NCI-H446 treated with DMSO at 0.1 percent for 48 hours (cell line): Measurements from ENCODE around the gene MSH3.
"Not testable (repeated sequence)": the region's sequence is repeated elsewhere in the genome, so short reads cannot be mapped to it uniquely, and the experiment has no call there.

Experiments used
- DNase-seq: peaks from one replicate; lab custom pipeline; 2025; lab: John Stamatoyannopoulos, UW

The MSH3 gene

DNA sequence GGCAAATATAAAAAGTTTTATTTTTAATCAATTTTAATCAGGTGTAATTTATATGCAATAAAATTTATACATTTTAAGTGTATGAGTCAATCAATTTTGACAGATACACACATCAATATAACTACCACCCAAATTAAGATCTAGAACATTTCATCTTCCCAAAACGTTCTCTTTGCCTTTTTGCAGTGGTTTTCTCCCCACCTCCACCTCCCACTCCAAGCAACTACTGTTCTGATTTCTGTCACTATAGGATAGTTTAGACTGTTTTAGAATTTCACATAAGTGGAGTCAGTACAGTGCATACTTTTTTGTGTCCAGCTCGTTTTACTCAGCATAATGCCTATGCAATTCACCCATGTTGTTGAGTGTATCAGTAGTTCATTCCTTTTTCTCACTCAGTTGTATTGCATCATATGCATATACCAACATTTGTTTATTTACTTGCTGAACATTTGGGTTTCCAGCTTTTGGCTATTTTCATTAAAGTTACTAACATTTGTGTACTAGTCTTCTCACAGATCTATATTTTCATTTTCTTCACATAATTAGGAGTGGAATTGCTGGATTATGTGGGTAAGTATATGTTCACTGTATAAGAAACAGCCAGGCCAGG is 52.5 kb downstream of the MSH3 start:
- no peak for DNase-seq

DNA sequence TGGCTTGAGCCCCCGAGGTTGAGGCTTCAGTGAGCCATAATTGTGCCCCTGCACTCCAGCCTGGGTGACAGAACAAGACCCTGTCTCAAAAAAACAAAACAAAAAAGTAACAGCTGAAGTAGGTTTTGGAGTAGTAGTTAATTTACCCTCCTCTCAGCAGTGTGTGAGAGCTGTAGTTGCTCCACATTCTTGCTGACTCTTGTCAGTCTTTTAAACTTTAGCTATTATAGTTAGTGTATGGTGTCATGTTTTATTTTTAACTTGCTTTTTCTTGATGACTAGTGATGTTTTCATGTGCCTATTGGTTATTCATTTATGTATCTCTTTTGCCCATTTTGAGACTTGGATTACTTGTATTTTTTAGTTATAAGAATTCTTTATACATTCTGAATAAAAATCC is 53.2 kb downstream of the MSH3 start:
- DNase-seq, result no peak

DNA sequence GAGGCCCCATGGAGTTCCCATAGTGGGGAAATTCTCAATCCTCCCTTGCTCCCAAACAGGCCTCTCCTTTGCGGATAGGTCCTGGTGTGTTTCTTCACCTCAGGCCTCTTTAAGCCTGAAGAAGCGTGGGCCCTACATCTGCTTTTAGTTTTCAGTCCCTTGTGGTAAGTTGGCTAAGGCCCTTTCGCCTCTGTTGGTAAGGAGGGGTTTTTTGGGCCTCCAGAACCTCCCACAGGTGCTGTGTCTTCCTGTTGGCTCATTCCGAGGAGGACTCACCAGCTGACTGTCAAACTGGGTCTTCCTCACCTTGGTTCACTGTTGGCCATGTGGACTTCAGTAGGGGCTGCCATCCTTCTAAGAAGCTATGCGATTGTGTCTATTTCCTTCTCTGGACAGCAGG is 56.8 kb downstream of the MSH3 start:
- no peak for DNase-seq

DNA sequence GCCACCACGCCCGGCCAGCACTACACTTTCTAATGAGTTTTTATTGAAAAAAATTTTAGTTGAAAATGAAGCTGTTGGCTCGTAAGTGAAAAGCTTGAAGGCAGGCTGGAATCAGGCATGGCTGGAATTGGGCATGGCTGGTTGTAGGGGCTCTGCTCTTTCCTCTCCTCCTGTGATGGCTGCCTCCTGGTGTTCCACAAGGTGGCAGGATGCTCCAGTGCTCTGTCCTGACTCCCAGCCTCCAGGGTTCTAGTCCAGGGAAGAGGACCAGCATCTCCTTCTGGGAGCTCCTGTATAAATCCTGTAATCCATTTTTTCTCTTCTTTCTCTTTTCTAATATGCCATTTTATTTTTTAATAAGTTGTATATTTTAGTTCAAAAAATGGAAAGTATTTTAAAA is 57.5 kb downstream of the MSH3 start:
- DNase-seq, result no peak

DNA sequence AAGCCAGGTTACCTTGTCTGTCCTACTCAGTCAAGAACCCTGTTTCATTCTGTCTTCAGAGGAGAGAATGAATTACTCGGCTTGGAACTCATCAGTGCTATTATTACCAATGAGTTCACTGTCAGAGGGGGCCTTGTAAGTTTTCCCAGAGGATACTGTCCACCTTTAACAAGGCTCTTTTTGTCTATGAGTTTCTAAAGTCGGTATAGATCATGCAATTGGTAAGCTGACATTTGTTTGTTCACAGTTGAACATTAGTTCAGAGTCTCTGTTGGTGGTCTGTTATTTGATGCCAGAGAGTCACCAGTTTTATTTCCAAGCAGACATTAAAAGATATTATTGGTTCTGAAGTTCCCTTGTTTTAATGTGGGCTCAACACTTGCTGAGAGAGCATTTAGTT is 58.5 kb downstream of the MSH3 start:
- no peak for DNase-seq

DNA sequence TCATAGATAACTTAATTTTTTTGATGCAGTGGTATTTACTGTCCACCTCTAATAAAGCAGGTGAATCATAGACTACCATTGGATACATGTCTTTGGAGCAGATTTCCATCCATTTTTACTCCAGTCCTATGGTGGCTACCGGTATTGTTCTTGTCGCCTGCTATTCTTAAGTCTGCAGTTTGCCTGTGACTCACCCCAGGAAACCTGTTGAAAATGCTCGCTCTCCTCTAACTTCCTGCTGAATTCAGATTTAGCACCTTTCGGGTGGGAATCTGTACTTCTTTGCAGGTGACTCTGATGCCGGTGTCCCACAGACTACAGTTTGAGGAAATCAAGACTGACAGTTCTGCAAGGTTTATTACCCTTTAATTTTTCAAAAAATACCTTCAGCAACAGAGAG is 59.2 kb downstream of the MSH3 start:
- no peak for DNase-seq

DNA sequence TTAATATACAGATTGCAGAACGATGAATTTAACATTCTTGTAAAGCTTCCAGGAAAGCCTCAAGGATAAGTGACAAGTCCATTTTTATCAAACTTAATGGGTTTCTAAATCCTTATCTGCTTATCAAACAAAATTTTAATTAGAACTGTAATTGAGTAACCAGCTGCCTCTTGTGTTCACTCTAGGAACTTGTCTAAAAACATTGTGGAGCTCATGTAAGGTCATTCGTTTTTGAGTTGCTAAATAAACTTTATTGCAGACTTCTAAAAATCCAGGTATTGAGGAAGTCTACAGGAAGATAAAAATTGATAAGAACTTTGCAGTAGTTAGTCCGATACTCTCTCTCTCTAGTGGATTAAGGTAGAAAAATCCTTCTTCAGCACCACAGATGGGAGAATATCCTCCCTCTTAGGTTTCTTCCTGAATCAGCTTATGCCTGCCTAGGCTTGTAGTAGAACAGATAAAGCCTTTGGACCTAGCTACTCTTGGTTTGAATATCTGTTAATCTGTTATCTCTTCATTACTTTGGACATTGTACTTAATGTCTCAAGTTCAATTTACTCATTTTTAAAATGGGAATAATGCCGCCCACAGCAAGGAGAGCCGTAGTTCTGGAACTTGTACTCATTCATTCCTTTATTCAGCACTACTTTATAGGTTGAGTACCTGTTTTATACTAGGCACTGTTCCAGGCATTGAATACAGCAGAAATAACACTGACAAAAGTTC is 60.3 kb downstream of the MSH3 start:
- no peak for DNase-seq

DNA sequence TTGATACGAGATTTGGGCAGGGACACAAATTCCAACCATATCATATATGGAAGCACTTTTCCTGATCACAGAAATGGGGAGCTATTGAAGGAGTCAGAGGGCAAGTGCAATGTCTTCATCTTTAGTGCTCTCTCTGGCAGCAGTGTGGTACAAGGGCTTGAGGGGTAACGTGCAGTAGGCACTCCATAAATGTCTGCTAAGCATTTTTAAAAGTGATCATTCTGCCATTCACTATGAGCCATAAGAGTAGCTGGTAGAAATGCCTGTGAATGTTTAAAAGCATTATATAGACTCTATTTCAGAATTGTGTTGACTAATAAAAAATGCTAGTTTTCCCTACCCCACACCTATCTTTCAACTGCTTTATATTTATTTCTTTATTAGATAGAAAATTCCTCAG is 61.4 kb downstream of the MSH3 start:
- DNase-seq, result no peak

DNA sequence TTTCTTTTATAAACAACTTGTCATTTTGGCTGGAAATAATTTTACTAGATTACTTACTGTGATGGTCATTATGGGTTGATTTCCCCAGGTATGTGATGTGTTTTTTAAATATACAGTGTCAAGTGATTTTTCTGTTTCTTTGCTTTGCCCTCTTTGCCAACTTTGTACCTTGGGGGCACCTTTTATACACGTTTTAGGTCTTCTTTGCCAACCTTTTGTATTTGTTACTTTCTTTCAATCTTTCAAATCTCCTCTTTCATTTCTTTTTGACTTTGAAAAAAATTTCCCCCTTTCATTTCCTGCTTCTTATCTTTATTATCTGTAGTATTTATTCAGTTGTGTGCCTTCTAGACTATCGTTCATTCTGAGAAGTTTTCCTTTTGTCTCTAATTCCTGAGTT is 65.7 kb downstream of the MSH3 start:
- no peak for DNase-seq

DNA sequence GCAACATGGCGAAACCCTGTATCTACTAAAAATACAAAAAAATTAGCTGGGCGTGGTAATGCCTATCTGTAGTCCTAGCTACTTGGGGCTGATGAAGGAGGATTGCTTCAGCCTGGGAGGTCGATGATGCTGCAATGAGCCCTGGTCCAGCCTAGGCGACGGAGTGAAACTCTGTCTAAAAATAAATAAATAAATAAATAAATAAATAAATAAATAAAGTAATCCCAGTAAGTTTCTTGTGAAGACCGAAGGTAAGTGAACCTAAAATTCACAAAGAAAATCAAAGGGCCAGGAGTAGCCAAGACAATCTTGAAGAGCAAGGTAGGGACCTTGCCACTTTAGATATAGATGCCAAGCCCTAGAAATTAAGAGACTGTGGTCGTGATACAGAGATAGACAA is 68.5 kb downstream of the MSH3 start:
- DNase-seq, result no peak

DNA sequence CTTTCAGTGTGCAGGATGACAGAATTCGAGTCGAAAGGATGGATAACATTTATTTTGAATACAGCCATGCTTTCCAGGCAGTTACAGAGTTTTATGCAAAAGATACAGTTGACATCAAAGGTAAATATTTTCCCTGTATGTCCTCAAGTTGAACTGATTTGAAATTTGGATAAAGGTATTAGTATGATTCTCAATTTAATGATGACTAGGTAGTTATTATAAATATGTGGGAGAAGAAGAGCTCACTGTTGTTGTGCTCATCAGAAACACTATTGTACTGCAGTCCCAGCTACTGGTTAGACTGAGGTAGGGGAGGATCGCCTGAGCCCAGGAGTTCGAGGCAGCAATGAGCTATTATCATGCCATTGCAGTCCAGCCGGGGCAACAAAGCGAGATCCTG is 71.0 kb downstream of the MSH3 start:
- no peak for DNase-seq

DNA sequence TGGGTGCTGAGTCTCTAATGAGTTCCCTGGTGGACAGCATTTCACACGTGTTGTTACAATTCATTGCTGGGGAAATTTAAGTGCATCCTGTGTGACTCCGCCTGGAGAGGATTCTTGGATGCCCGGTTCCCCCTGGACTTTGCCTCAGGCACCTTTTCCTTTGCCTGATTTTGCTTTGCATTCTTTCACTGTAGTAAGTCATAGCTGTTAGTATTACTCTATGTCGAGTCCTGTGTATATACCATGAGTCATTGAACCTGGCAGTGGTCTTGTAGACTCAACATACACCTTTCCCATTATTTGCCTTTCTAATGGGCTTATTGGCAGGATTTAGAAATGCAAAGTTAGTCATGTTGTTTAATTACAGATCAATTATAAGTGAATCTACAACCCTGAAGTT is 82.3 kb downstream of the MSH3 start:
- no peak for DNase-seq

DNA sequence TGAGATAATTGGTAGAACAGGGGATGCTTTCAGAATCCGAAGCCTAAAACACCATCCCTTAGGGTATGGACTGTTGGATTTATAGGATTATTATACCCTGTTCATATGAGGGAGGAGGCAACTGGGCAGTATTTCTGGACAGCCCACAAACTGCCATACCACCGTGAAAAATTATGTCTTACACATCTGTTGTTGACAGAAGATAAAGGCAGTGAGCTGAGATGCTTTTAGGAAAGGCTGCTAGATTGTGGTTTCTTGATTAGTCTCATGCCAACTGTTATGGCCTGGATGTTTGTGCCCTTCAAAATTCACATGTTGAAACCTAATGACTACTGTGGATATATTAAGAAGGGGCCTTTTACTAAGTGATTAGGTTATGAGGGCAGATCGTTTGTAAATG is 84.0 kb downstream of the MSH3 start:
- DNase-seq, result no peak

DNA sequence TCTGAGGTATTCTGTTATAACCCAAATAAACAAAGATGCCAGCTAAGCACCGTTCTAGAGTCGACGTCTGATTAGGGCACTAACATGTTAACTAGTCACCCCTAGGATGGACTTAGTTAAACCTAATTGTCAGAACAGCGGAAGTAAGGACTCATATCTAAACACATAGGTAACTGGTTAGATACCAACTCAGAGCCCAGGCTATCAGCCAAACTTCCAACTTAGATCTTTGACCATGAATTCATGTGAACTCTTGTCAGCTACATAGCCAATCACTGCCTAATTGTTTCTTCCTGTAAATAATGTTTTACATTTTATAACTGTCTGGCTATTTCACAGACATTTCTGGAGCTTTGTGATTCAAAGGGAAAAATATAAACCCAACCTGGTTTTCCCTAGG is 84.6 kb downstream of the MSH3 start:
- no peak for DNase-seq

DNA sequence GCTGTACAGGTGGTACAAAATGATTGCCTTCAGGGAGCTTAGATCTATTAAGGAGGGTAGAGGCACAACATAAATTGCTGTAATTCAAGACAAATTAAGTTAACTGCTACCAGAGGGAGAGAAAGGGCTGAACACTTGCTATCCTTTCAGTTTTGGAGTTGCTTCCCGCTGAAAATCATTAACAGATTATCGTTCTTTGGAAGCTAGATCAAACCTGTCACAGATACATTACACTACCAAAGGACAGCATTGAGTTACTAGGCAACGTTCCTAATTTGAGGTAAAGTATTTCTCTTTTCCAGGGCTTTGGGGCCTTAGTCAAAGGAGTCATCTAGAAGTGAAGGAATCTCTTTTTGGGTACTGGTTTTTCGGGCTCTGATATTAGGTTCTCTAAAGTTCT is 85.0 kb downstream of the MSH3 start:
- no peak for DNase-seq

DNA sequence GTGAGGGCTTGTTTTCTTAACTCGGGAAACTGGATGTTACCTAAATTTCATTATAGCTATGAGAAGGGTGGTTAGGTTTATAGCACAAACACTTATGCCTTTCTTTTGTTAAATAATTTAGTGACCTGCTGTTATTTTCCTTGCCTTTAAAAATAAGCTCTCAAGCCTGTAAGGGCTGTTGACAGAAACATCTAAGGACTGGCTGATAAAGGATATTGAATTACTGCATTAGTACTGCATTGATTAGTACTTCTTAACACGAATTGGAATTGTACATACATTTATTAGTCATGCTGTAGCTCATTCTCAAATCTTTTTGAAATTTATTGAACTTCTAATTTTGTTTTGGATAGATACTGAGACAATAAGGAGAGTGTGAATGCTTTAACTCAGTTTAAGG is 85.4 kb downstream of the MSH3 start:
- no peak for DNase-seq

DNA sequence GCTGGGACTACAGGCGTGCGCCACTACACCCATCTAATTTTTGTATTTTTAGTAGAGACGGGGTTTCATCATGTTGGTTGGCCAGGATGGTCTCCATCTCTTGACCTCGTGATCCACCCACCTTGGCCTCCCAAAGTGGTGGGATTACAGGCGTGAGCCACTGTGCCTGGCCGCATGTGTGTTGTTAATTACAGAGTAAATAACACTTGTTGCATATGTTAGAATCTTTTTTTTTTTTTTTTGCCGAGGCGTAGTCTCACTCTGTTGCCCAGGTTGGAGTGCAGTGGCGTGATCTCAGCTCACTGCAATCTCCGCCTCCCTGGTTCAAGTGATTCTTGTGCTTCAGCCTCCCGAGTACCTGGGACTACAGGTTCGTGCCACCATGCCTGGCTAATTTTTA is 86.0 kb downstream of the MSH3 start:
- not testable (repeated sequence) for DNase-seq

DNA sequence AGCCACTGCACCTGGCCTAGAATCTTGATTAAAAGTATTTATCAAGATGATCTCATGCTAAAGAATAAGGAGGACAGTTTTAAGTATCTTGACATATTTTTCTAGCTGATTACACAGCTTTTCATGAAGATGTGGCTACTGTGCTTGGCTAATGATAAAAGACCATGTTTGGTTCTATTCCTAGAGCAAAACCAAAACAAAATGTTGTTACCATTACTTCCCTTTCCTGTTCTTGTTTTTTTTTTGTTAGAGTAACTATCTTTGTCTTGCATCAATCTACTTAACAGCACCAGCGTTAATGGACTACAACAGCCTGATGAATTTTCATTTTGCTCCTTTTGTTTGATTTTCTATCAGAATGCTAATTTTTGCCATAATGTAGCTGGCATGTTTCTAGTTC is 86.5 kb downstream of the MSH3 start:
- no peak for DNase-seq

DNA sequence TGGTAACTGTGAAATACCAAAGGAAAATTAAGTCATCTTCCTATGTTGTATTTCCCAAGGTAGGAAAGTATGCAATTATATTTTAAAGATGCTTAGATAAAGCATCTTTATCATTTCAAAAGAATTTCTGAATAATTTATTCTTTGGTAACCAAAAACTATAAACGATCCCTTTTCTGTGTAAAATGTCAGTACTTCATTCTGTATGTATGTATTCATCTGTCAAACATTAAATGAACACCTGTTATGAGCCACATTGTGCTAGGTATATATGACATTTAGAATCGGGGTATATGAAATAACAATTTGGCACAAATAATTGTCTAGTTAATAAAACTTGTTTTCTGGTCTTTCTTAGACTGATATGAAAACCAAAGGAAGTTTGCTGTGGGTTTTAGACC is 89.7 kb downstream of the MSH3 start:
- DNase-seq, result no peak

DNA sequence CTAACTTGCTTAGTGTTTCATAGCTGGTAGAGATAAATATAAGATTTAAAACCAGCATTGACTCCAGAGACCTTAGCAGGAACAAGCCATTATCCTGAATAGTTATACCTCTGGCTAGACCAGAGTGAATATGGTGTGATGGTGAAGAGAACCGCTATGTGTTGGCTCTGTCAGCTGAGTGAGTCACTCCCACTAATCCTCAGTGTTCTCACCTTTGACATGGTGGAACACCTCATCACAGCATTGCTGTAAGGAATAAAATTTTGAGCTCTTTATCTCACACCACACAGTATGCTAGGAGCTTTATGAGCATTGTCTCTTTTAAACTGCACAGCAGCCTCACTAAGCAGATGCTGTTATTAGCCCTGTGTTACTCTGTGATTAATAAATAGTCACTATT is 91.0 kb downstream of the MSH3 start:
- DNase-seq, result no peak

DNA sequence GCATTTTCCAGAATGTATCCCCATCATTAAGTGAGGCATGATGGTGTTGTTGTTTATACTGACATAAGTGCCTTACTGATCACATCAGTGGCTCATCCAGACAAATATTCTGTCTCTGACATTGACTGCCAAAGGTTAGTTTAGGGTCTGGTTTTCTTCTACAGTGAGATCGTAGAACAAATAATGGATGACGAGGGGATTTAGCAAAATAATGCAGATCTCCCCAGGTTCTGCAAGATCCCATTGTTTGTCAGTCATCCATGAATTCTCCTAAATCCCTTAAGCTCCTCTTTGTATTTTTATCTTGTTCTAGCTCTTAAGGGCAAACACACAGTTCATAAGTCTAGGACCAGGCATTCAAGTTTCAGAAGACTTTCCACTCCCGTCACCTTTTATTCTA is 93.5 kb downstream of the MSH3 start:
- DNase-seq, result no peak

DNA sequence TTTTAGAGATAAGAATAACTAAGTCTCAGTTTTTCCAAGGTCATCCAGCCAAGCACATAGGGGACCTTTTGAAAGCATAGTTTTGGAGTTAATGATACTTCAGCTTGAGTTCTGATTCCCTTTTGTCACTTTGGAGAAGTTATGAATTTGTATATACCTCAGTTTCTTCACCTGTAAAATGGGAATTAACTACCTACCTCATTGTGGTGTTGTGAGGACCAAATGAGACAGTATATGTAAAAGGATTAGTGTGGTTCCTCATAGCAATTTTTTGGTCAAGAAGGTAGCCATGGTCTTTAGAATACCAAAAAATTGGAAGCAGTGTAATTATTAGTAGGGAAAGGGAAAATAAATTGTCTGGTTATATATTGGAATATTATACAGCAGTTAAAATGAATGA is 98.0 kb downstream of the MSH3 start:
- no peak for DNase-seq

DNA sequence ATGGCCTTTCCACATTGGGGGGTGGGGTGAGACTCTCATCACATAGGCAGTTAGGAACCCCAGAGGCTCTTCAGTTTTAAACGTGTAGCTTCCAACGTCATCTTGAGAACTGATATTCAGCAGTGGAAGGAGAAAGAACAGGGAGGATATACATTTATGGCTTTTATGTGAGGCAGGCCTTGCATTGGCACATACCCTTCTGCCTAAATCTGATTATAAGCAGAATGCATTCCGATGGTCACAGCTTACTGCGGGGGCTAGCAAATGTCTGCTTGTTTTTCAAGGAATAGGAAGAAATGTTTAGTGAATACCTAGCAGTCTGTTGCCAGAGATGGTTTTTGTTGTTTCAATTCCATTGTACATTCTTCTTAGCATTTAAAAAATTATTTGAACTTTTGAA is 99.3 kb downstream of the MSH3 start:
- no peak for DNase-seq

DNA sequence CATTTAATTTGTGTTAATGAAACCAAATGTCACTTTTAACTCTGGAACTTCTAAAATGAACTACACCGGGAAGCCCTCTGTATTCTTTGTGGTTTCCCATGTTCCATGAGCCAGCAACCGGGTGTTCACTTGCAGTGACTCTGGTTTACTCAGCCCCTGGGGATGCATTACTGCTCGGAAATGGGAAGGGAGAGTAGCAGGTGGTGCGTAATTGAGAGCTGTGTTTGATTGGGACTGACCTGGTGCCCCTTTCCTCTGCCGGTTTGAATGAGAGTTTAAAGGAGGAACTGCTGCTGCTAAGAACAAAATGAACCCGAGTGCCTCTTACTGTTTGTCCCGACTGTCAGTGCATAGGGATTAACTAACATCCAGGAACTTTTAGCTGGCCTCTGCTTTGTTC is 100.4 kb downstream of the MSH3 start:
- DNase-seq, result no peak
